Stomach (tissue), 9 donors: Measurements from ENCODE around the gene MYRIP. TPM values are rescaled to one million over a fixed set of nuclear protein-coding genes. Genes with fewer than 3 reads are reported as not detected.

Source experiments
- DNase-seq, 2 donors: peaks; one replicate each; pipeline versions ENCODE4 v3.0.0 to v3.0.0-alpha.2; 2013 to 2019
- H3K27ac ChIP-seq, 5 donors: fragments of 200-600 bp in 4 of 5; sonication (generic) in 4 of 5; one replicate each; pipeline ENCODE4 v1.5.1; 2013 to 2019; ENCODE audit warnings: mild to moderate bottlenecking in 1 of 5, moderate library complexity in 1 of 5
- H3K27me3 ChIP-seq, 3 donors: fragments of 200-600 bp; sonication (generic); one replicate each; pipeline ENCODE4 v1.5.1; 2017 to 2019; ENCODE audit warnings: mixed run types in 1 of 3
- H3K36me3 ChIP-seq, 4 donors: fragments of 200-600 bp; sonication (generic); 1 replicate in 3 of 4; 2 replicates in 1 of 4; pipeline ENCODE4 v1.5.1; 2016 to 2019
- H3K4me1 ChIP-seq, 4 donors: fragments of 200-600 bp; sonication (generic); one replicate each; pipeline ENCODE4 v1.5.1; 2016 to 2019
- H3K4me3 ChIP-seq, 4 donors: fragments of 200-600 bp; sonication (generic) in 3 of 4; one replicate each; pipeline ENCODE4 v1.5.1; 2016 to 2019; ENCODE audit warnings: mild to moderate bottlenecking in 1 of 4
- H3K9me3 ChIP-seq, 4 donors: fragments of 200-600 bp; sonication (generic); one replicate each; pipeline ENCODE4 v1.5.1; 2016 to 2019
- CTCF ChIP-seq, 7 experiments: fragments of 450-650 bp in 4 of 7; fragments of 200-600 bp in 3 of 7; sonication (generic) in 3 of 7; IDR thresholded peaks; one replicate each; pipeline ENCODE4 v1.5.1; 2016 to 2019; ENCODE audit warnings: antibody characterized with exemption in 7 of 7, control low read depth in 2 of 7, mild to moderate bottlenecking in 1 of 7
- EP300 ChIP-seq: sonication (generic); formaldehyde crosslinking; IDR thresholded peaks from one replicate; pipeline ENCODE4 v1.6.1; 2017; ENCODE audit warnings: antibody characterized with exemption
- POLR2A ChIP-seq, 4 donors: fragments of 450-650 bp; IDR thresholded peaks; one replicate each; pipeline ENCODE4 v1.6.1; 2016; ENCODE audit warnings: antibody characterized with exemption in 4 of 4, control low read depth in 2 of 4, mild to moderate bottlenecking in 1 of 4, moderate library complexity in 1 of 4
- POLR2AphosphoS5 ChIP-seq, 3 donors: sonication (generic); formaldehyde crosslinking; IDR thresholded peaks; one replicate each; pipeline ENCODE4 v1.6.1; 2016; ENCODE audit warnings: antibody characterized with exemption in 3 of 3
- WGBS, 5 donors: extraction: QIAGEN DNeasy Blood & Tissue Kit in 3 of 5; methylation state at CpG; one replicate each; pipeline versions ENCODE4 v1.1.5 to v1.1.7; 2013 to 2018; 5-methylcytosine and 5-hydroxymethylcytosine counted together
- intact Hi-C: fragments of 100-400 bp; cut with DNase I; formaldehyde crosslinking; loops from one replicate; pipeline ENCODE4 v1.15.1; 2023; ENCODE audit warnings: low total_unique reads
- polyA plus RNA-seq, 3 donors: library from polyadenylated mRNA; stranded (reverse); fragments of 200-250 nt; gene quantifications; one replicate each; pipeline ENCODE4 v1.2.3, GENCODE V29; 2013
- total RNA-seq, 5 donors: library from RNA; depleted of rRNA; stranded (reverse); fragments of >200 nt; gene quantifications; one replicate each; pipeline versions ENCODE4 v1.1.0 to v1.2.3, GENCODE V29; 2014 to 2016
- donor health status: healthy with polysubstance abuse.
- donor health status: Bipolar disorder and iron deficiency.
- donor health status: healthy.

Gene MYRIP
- total and polyA plus RNA-seq, 8 donors: 1.8 to 20.6 (median 6.8) TPM

DNA sequence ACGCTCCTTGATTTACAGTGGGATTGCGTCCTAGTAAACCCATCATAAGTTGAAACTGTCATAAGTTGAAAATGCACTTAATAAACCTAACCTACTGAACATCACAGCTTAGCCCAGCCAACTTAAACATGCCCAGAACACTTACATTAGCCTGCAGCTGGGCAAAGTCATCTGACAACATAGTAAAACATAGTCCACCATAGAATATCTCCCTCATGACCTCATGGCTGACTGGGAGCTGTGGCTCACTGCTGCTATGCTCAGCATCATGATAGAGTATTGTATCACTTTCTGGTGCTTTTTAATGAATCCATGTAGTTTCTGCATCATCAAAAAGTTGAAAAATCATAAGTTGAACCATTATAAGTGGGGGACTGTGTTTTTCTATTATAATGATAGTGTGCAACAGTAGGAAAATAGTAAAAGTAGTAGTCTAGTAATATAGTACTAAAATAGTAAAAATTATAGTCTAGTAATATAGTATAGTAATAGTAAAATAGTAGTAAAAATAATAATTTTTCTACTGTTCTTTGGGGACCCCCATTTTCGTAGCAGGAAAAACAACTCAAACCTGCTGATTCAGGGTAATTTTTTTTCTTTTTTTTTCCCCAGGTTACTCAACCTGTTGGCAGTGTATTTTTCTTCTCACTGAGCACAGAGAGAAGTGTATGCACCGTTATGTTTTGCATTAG is 233.5 kb downstream of the MYRIP start:
- no peaks in the 10 kb centered on the region for H3K4me1 ChIP-seq
- intact Hi-C loops: no loop called here
- no peaks in the 10 kb centered on the region for H3K27me3 ChIP-seq
- DNase-seq: no peak
- TF ChIP-seq CTCF (IDR thresholded peaks at IDR 0.05): no peak
- TF ChIP-seq POLR2A (IDR thresholded peaks at IDR 0.05): no peak
- no peak for TF ChIP-seq EP300
- no peak for TF ChIP-seq POLR2AphosphoS5 (IDR thresholded peaks at IDR 0.05)
- WGBS, 5 donors: 64 to 69% (median 65%) methylated on average over 4 of the region's 4 CpGs
- H3K4me3 ChIP-seq: no peak overlapping the region
- peaks cover 0 to 4% (median 0%) of the 10 kb centered on the region in 4 donors for H3K36me3 ChIP-seq
- H3K9me3 ChIP-seq: no peaks in the 10 kb centered on the region
- H3K27ac ChIP-seq: no peak overlapping the region

DNA sequence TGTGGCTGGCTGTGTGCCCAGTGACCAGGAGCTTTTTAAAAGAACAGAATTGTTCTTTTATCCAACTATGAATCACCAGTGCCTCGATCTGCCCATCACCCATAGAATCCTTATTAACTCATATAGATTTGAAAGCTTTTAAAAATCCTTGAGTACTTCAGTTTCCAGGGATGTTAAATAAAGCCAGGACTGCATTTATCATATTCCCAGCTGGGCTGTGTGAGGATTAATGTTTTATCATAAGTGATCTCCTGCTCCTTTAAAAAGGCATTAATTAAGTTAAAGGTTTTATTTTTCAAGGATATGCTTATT is 234.0 kb downstream of the MYRIP start:
- DNase-seq: peak in 1 of 2 donors; percentile 53
- H3K27ac ChIP-seq: no peak overlapping the region
- intact Hi-C loops: no loop called here
- TF ChIP-seq POLR2AphosphoS5 (IDR thresholded peaks at IDR 0.05) (no peak), EP300 (no peak), CTCF (IDR thresholded peaks at IDR 0.05) (no peak), POLR2A (IDR thresholded peaks at IDR 0.05) (no peak)
- no peak overlapping the region for H3K4me3 ChIP-seq
- H3K27me3 ChIP-seq: no peaks in the 10 kb centered on the region
- WGBS, 5 donors: 13 to 31% (median 24%) methylated on average over 1 of the region's 1 CpG
- no peaks in the 10 kb centered on the region for H3K9me3 ChIP-seq
- no peaks in the 10 kb centered on the region for H3K4me1 ChIP-seq
- peaks cover 0 to 4% (median 0%) of the 10 kb centered on the region in 4 donors for H3K36me3 ChIP-seq

DNA sequence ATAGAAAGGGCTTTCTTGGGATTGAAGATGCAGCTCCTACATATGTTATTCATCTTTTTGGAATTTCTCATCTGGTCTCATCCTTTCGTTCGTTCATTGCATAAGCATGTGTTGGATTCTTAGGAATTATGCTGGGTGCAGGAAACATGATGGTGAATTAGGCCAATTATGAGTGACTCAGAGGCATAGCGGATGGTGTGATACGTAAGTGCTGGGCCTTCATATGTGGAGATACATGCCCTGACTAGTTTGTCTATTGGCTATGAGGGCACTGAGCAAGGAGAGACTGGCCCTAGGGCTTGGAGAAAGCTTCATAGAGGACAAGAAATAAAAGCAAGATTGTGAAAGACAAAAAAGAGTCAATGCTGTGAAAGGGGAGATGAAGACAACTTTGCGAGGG is 235.1 kb downstream of the MYRIP start:
- Histone ChIP-seq H3K4me3 (no peak overlapping the region), H3K27me3 (no peaks in the 10 kb centered on the region), H3K4me1 (no peaks in the 10 kb centered on the region), H3K36me3 (peaks cover 0 to 4% (median 0%) of the 10 kb centered on the region in 4 donors), H3K27ac (no peak overlapping the region), H3K9me3 (peaks cover 0 to 1% (median 0%) of the 10 kb centered on the region in 4 donors)
- TF ChIP-seq CTCF (IDR thresholded peaks at IDR 0.05) (no peak), EP300 (no peak), POLR2AphosphoS5 (IDR thresholded peaks at IDR 0.05) (no peak), POLR2A (IDR thresholded peaks at IDR 0.05) (no peak)
- intact Hi-C loops: no loop called here
- 77 to 95% (median 92%) methylated on average over 5 of the region's 5 CpGs for WGBS, 5 donors
- no peak for DNase-seq

GRCh38 chr3:40045051-40045450 is 235.6 kb downstream of the MYRIP start:
- no peak overlapping the region for H3K4me3 ChIP-seq
- no peak overlapping the region for H3K27ac ChIP-seq
- peaks cover 0 to 4% (median 0%) of the 10 kb centered on the region in 4 donors for H3K36me3 ChIP-seq
- no peak for DNase-seq
- no peaks in the 10 kb centered on the region for H3K4me1 ChIP-seq
- 75 to 97% (median 86%) methylated on average over 2 of the region's 2 CpGs for WGBS, 5 donors
- TF ChIP-seq CTCF (IDR thresholded peaks at IDR 0.05) (no peak), POLR2A (IDR thresholded peaks at IDR 0.05) (no peak), EP300 (no peak), POLR2AphosphoS5 (IDR thresholded peaks at IDR 0.05) (no peak)
- peaks cover 0 to 7% (median 3%) of the 10 kb centered on the region in 4 donors for H3K9me3 ChIP-seq
- intact Hi-C loops: no loop called here
- H3K27me3 ChIP-seq: no peaks in the 10 kb centered on the region
